ENCODE results near the gene SYNE1. TPM values are rescaled to one million over a fixed set of nuclear protein-coding genes. Genes with fewer than 3 reads are reported as not detected.
A peak's percentile ranks its signal among the peaks of the same experiment; 100 is the strongest.

SYNE1 gene
- total RNA-seq, 4 donors from 2014 or later = 411 to 622 (median 490) TPM

DNA sequence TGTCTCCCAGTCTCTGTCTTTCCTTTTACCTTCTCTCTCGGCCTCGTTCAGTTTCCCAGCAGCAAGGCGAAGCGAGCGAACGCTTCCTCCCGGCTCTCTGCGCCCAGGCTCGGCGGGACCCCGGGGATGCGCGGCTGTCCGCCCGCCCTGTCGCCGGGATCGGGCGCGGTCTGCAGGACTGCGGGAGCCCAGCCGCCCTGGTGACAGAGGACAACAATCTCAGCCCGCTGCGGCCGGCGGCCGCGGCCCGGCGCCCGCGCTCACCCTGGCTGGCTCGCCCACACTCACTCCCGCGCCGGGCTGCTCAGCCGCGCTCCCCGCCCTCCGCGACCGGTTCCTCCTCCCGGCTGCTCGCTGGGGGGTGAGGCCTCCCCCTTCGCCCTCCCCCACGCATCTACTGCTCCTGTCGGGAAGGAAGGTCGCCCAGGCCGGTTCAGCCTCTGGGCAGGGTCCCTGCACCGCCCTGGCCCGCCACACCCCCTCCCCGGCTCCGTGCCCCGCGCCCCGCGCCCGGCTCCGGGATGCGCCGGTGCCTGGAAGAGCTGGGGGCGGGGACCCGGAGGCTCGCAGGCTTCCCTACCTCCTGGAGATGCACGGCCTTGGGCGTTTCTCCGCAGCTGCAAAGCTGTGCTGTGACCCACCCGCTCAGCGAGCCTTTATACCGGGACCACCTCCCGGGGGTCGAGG lies 410 bp downstream of the SYNE1 start:
- intact Hi-C loops (cut with DNase I) = no loop called here
- Histone ChIP-seq H3K36me3 (no peaks in the 10 kb centered on the region), H3K9me3 (no peaks in the 10 kb centered on the region), H3K4me1 (peaks cover 0 to 3% of the 10 kb centered on the region in 2 donors), H3K4me3 (replicated peaks in 1 of 3) (peak overlapping the region in 2 of 3 donors; percentile 38 to 48), H3K27me3 (no peaks in the 10 kb centered on the region), H3K27ac (peak overlapping the region in 2 of 3 donors; percentile 12 to 51)
- TF ChIP-seq, protein P1, sequence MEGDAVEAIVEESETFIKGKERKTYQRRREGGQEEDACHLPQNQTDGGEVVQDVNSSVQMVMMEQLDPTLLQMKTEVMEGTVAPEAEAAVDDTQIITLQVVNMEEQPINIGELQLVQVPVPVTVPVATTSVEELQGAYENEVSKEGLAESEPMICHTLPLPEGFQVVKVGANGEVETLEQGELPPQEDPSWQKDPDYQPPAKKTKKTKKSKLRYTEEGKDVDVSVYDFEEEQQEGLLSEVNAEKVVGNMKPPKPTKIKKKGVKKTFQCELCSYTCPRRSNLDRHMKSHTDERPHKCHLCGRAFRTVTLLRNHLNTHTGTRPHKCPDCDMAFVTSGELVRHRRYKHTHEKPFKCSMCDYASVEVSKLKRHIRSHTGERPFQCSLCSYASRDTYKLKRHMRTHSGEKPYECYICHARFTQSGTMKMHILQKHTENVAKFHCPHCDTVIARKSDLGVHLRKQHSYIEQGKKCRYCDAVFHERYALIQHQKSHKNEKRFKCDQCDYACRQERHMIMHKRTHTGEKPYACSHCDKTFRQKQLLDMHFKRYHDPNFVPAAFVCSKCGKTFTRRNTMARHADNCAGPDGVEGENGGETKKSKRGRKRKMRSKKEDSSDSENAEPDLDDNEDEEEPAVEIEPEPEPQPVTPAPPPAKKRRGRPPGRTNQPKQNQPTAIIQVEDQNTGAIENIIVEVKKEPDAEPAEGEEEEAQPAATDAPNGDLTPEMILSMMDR (IDR thresholded peaks at IDR 0.05) = no peak
- TF ChIP-seq POLR2A (IDR thresholded peaks at IDR 0.05) = no peak
- WGBS, 2 donors = 0 to 1% methylated on average over 28 to 34 of the region's 72 CpGs
- peak; percentile 26 to 27 for DNase-seq

DNA sequence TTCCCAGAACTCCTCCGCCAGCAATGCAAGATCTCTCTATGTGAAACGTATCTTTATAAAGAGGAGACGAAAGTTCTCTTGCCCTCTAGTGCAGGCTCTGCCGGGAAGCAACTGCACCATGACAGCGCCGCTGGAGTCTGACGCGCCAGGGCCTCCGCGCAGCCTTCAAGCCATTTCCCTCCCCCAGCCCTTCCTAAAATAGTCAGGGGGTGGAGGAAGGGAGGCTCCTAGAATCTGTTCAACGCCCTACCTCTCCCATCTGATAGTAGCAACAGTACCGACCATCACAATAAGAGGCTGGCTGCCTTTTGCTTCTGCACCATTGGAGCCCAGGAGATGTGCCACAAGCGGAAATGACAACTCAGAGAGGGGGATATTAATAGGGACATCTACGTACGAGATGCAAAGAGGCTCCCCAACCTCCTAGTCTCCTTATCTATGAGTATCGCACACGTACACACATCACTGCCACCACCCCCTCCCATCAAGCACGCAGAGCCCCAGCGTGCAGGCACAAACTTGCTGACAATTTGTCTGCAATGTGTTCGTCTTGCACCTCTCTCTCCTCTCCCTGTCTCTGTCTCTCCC lies 1.0 kb downstream of the SYNE1 start:
- intact Hi-C loops (cut with DNase I) = no loop called here
- H3K4me3 ChIP-seq (replicated peaks in 1 of 3) = peak overlapping the region in 2 of 3 donors; percentile 38 to 48
- H3K4me1 ChIP-seq = peaks cover 0 to 3% of the 10 kb centered on the region in 2 donors
- H3K27ac ChIP-seq = peak overlapping the region in 1 of 3 donors; percentile 51
- no peak for DNase-seq
- no peak for TF ChIP-seq POLR2A (IDR thresholded peaks at IDR 0.05)
- TF ChIP-seq, protein P1 (IDR thresholded peaks at IDR 0.05) = no peak
- WGBS, 2 donors = 5 to 7% methylated on average over 20 of the region's 20 CpGs
- H3K9me3 ChIP-seq = no peaks in the 10 kb centered on the region
- no peaks in the 10 kb centered on the region for H3K36me3 ChIP-seq
- no peaks in the 10 kb centered on the region for H3K27me3 ChIP-seq

DNA sequence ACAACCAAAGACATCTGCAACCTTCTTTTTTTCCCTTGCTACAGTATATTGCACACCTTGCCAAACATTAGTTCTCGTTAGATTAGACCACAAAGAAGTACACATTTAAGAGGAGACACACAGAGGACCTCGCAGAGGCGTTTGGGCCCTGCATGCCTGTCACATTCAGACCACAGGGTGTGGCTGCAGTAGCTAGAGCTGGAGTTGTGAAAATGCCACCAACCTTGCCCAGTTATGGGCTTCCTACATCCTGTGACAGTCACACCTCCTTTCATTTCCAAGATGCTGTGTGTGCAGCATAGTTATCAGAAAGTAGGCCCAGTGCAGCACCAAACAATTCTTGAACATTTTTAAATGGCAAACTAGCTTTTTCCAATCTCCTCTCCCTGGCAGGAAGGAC lies 2.4 kb downstream of the SYNE1 start:
- DNase-seq = no peak
- no peaks in the 10 kb centered on the region for H3K36me3 ChIP-seq
- H3K4me3 ChIP-seq (replicated peaks in 1 of 3) = no peak overlapping the region
- H3K9me3 ChIP-seq = no peaks in the 10 kb centered on the region
- no peaks in the 10 kb centered on the region for H3K27me3 ChIP-seq
- no peak overlapping the region for H3K27ac ChIP-seq
- peaks cover 0 to 3% of the 10 kb centered on the region in 2 donors for H3K4me1 ChIP-seq
- intact Hi-C loops (cut with DNase I) = no loop called here
- no peak for TF ChIP-seq POLR2A (IDR thresholded peaks at IDR 0.05)
- TF ChIP-seq, protein P1 (IDR thresholded peaks at IDR 0.05) = no peak
- 82 to 93% methylated on average over 3 of the region's 3 CpGs for WGBS, 2 donors

DNA sequence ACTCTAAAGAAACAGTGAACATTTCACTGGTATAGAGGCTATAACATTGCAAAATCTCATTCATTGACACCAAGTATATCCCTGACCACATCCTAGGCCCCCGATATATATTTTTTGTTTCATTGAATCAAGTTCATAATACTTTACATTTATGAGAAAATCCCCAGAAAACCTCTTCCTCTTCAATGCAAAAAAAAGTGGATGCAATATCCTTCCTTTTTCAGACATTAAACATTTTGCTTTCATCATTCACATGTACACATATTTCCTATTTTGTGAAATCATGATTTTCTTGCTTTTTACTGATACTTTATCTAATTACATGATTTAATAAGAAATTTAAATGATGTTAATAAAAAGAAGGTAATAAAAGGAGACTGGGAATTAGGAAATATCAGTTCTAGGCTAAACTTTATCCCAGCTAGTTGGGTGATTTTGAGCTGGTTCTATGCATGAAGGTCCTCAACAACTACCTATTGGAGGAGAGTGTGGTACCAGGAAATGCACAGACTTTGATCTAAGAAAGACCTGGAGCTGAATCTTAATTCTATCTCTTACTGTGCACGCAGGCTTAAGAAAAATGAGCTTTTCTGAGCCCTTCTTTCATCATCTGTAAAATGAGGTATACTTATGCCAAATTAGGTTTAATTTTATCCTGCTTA lies 4.9 kb downstream of the SYNE1 start:
- H3K27ac ChIP-seq = no peak overlapping the region
- TF ChIP-seq, protein P1 (IDR thresholded peaks at IDR 0.05) = no peak
- no peak for TF ChIP-seq POLR2A (IDR thresholded peaks at IDR 0.05)
- no peaks in the 10 kb centered on the region for H3K36me3 ChIP-seq
- intact Hi-C loops (cut with DNase I) = no loop called here
- no peak overlapping the region for H3K4me3 ChIP-seq (replicated peaks in 1 of 3)
- DNase-seq = no peak
- 90 to 93% methylated on average over 2 of the region's 2 CpGs for WGBS, 2 donors
- no peaks in the 10 kb centered on the region for H3K9me3 ChIP-seq
- H3K4me1 ChIP-seq = peaks cover 0 to 3% of the 10 kb centered on the region in 2 donors
- H3K27me3 ChIP-seq = no peaks in the 10 kb centered on the region

DNA sequence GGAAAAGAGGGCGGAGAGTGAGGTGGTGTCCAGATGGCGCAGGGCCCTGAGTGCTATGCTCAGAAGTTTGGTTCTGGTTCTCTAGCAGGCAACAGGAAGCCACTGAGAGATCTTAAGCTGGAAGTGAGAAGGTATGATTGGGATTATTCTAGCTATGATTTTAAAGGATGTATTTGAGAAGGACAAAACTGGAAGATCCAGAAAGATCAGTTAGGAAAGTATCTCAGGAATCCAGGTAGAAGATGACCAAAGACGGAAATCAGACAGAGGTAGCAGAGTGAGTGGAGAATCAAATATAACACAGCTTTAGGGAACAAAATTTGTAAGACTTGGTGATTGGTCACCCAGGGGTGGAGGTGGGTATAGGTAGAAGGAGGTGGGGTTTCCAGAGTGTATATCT lies 5.8 kb downstream of the SYNE1 start:
- H3K4me3 ChIP-seq (replicated peaks in 1 of 3) = no peak overlapping the region
- DNase-seq = no peak
- TF ChIP-seq, protein P1 (IDR thresholded peaks at IDR 0.05) = no peak
- TF ChIP-seq POLR2A (IDR thresholded peaks at IDR 0.05) = no peak
- intact Hi-C loops (cut with DNase I) = no loop called here
- H3K4me1 ChIP-seq = peaks cover 0 to 2% of the 10 kb centered on the region in 2 donors
- no peaks in the 10 kb centered on the region for H3K36me3 ChIP-seq
- H3K27ac ChIP-seq = no peak overlapping the region
- H3K9me3 ChIP-seq = no peaks in the 10 kb centered on the region
- H3K27me3 ChIP-seq = no peaks in the 10 kb centered on the region
- 94 to 96% methylated on average over 3 of the region's 3 CpGs for WGBS, 2 donors
